A673 (cell line): ENCODE data around the gene CBX5.

Experiments used
- CTCF ChIP-seq: fragments of 300-800, 200-600 bp; sonication (generic); conservative IDR thresholded peaks from 2 replicates; pipeline ENCODE4 v1.5.1; 2017; ENCODE audit warnings: low read depth, mild to moderate bottlenecking, antibody characterized with exemption, low read length, moderate library complexity, mixed read lengths
- EZH2 ChIP-seq: fragments of 200-600 bp; sonication (generic); IDR thresholded peaks from 2 replicates; pipeline ENCODE4 v1.6.1; 2017; ENCODE audit warnings: borderline replicate concordance, low read depth, mild to moderate bottlenecking, mixed read lengths, antibody characterized with exemption, low read length; ENCODE audit not compliant: poor library complexity, severe bottlenecking

GRCh38 chr12:54259194-54260011 is 20.5 kb downstream of the CBX5 start:
- TF ChIP-seq EZH2 (no peak), CTCF (no peak)
